Keratinocyte (primary cell): ENCODE measurements around the gene FCER1G.

Experiments
- EZH2 ChIP-seq: IDR thresholded peaks from one replicate; pipeline ENCODE4 v1.6.1; 2012; ENCODE audit warnings: inconsistent platforms, mild to moderate bottlenecking, low read length, moderate library complexity
- TF ChIP-seq, protein P1 (sequence below), 3 experiments: IDR thresholded peaks in 1 of 3; conservative IDR thresholded peaks in 1 of 3; optimal IDR thresholded peaks in 1 of 3; 2 replicates in 2 of 3; 3 replicates in 1 of 3; pipeline versions ENCODE3 to v1.5.1; 2011; ENCODE audit warnings: low read length in 3 of 3, mild to moderate bottlenecking in 3 of 3, moderate library complexity in 2 of 3, control low read depth in 1 of 3, inconsistent platforms in 1 of 3; ENCODE audit not compliant: insufficient read depth in 2 of 3; ENCODE audit errors: extremely low read depth in 1 of 3

GRCh38 chr1:161219078-161219892, 4.2 kb downstream of the FCER1G start:
- TF ChIP-seq, protein P1, sequence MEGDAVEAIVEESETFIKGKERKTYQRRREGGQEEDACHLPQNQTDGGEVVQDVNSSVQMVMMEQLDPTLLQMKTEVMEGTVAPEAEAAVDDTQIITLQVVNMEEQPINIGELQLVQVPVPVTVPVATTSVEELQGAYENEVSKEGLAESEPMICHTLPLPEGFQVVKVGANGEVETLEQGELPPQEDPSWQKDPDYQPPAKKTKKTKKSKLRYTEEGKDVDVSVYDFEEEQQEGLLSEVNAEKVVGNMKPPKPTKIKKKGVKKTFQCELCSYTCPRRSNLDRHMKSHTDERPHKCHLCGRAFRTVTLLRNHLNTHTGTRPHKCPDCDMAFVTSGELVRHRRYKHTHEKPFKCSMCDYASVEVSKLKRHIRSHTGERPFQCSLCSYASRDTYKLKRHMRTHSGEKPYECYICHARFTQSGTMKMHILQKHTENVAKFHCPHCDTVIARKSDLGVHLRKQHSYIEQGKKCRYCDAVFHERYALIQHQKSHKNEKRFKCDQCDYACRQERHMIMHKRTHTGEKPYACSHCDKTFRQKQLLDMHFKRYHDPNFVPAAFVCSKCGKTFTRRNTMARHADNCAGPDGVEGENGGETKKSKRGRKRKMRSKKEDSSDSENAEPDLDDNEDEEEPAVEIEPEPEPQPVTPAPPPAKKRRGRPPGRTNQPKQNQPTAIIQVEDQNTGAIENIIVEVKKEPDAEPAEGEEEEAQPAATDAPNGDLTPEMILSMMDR (optimal IDR thresholded peaks at IDR 0.05 in 1 of 3, IDR thresholded peaks at IDR 0.05 in 1 of 3, conservative IDR thresholded peaks at IDR 0.05 in 1 of 3; ENCODE audit: extremely low read depth in 1 of 3, insufficient read depth in 2 of 3, low read length in 3 of 3): no peak
- no peak for TF ChIP-seq EZH2
